PC-3 (cell line): ENCODE measurements around the gene NFKBIA. TPM values are rescaled to one million over a fixed set of nuclear protein-coding genes. Genes with fewer than 3 reads are reported as not detected.

Experiments used
- ATAC-seq: fragments of 200-7000 bp; cut with Tn5 transposase; 2 replicates; pipeline ENCODE4 v1.9.1; 2020; ENCODE audit warnings: mild to moderate bottlenecking, moderate library complexity
- BruUV-seq: library from RNA; stranded (reverse); fragments of 400-500 nt; replicated peaks from 2 replicates; lab custom pipeline; 2021; lab: Mats Ljungman, UMichigan
- CTCF ChIA-PET: fragments of 300-600 bp; sonication (Branson Sonifier 250); formaldehyde crosslinking; loops from one replicate; lab custom pipeline; 2022; ENCODE audit warnings: antibody characterized with exemption; lab: Charles Lee
- POLR2A ChIA-PET: fragments of 300-600 bp; sonication (Branson Sonifier 250); formaldehyde crosslinking; loops from one replicate; lab custom pipeline; 2022; ENCODE audit warnings: antibody characterized with exemption; ENCODE audit not compliant: unreplicated experiment; lab: Charles Lee
- DNase-seq: peaks from one replicate; pipeline ENCODE4 v3.0.0-alpha.2; 2015
- H2AFZ ChIP-seq: fragments of 300-600 bp; sonication (generic); 2 replicates; pipeline ENCODE4 v1.6.0; 2016; ENCODE audit warnings: antibody characterized with exemption, low read length
- H3F3A ChIP-seq: fragments of 300-600 bp; sonication (generic); one replicate; pipeline ENCODE4 v1.6.0; 2017; ENCODE audit warnings: antibody characterized with exemption, low read length, control low read depth, mild to moderate bottlenecking; ENCODE audit not compliant: unreplicated experiment
- H3K27ac ChIP-seq: fragments of 300-600 bp; sonication (generic); 2 replicates; pipeline ENCODE4 v1.5.1; 2016; ENCODE audit warnings: mild to moderate bottlenecking, low read length
- H3K27me3 ChIP-seq: fragments of 300-600 bp; sonication (generic); 2 replicates; pipeline ENCODE4 v1.6.1; 2016; ENCODE audit warnings: low read length, mixed read lengths
- H3K36me3 ChIP-seq: fragments of 300-600 bp; sonication (generic); 2 replicates; pipeline ENCODE4 v1.6.1; 2016; ENCODE audit warnings: low read depth, mixed run types, low read length, mixed read lengths
- H3K4me1 ChIP-seq: fragments of 300-600 bp; sonication (generic); 2 replicates; pipeline ENCODE4 v1.5.1; 2016; ENCODE audit warnings: low read length; ENCODE audit not compliant: insufficient read depth
- H3K4me2 ChIP-seq: fragments of 300-600 bp; sonication (generic); 2 replicates; pipeline ENCODE4 v1.6.0; 2016; ENCODE audit warnings: low read length
- H3K4me3 ChIP-seq: fragments of 300-600 bp; sonication (generic); 2 replicates; pipeline ENCODE4 v1.5.1; 2016; ENCODE audit warnings: mild to moderate bottlenecking, low read length, mixed read lengths
- H3K79me2 ChIP-seq: fragments of 300-600 bp; sonication (generic); 2 replicates; pipeline ENCODE4 v1.6.1; 2017; ENCODE audit warnings: low read length, mixed read lengths
- H3K9ac ChIP-seq: fragments of 300-600 bp; sonication (generic); 2 replicates; pipeline ENCODE4 v1.6.0; 2016; ENCODE audit warnings: mild to moderate bottlenecking, low read length
- H3K9me2 ChIP-seq: fragments of 300-600 bp; sonication (generic); replicated peaks from 2 replicates; pipeline ENCODE4 v1.6.1; 2016; ENCODE audit warnings: mixed run types, low read length, mixed read lengths
- H3K9me3 ChIP-seq: fragments of 300-600 bp; sonication (generic); 2 replicates; pipeline ENCODE4 v1.6.1; 2016; ENCODE audit warnings: low read length, mixed read lengths
- H4K20me1 ChIP-seq: fragments of 300-600 bp; sonication (generic); 2 replicates; pipeline ENCODE4 v1.6.1; 2016; ENCODE audit warnings: low read length, mixed read lengths
- EZH2 ChIP-seq: fragments of 300-600 bp; sonication (generic); IDR thresholded peaks from one replicate; pipeline ENCODE4 v1.6.1; 2017; ENCODE audit warnings: antibody characterized with exemption, mild to moderate bottlenecking, low read length; ENCODE audit not compliant: unreplicated experiment
- EZH2phosphoT487 ChIP-seq: fragments of 300-600 bp; sonication (generic); IDR thresholded peaks from 2 replicates; pipeline ENCODE4 v1.6.1; 2018; ENCODE audit warnings: mild to moderate bottlenecking, antibody characterized with exemption, low read length, borderline replicate concordance
- intact Hi-C: fragments of 100-400 bp; cut with micrococcal nuclease; formaldehyde crosslinking; loops from 2 replicates; pipeline ENCODE4 v1.9.0; 2023
- total RNA-seq: library from RNA; depleted of rRNA; stranded (reverse); fragments of >200 nt; gene quantifications from 2 replicates; pipeline ENCODE4 v1.2.3, GENCODE V29; 2014
- TF ChIP-seq, protein P1 (sequence below): fragments of 300-600 bp; sonication (generic); conservative IDR thresholded peaks from 2 replicates; pipeline ENCODE4 v1.5.1; 2017; ENCODE audit warnings: antibody characterized with exemption, low read depth, mild to moderate bottlenecking, low read length

Gene NFKBIA
- total RNA-seq, 1 experiment from 2014 or later: 226 TPM

DNA sequence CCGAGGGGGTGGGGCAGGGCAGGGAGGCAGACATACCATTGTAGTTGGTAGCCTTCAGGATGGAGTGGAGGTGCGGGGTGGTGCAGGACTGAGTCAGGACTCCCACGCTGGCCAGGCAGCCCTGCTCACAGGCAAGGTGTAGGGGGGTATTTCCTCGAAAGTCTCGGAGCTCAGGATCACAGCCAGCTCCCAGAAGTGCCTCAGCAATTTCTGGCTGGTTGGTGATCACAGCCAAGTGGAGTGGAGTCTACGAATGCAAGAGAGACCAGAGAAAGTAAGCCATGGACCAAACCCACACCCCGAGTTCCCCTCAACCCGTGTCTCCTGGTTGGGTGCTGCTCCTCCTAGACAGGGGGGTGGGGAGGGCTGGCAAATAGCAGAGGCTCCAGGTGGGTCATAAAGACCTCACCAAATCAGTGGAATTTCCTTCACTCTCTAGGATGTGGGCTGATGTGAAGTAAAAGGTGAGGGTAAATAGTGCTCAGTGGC, 1.4 kb downstream of the NFKBIA start:
- DNase-seq (peak; percentile 34), ATAC-seq (no peak)
- CTCF ChIA-PET: interaction anchor here (1.2 kb wide), 2 partner anchors 70 to 173 kb away, joined by 3 to 4 read pairs; no protein-coding TSS in a partner anchor
- Histone ChIP-seq H3K27ac (peak overlapping the region; percentile 88), H3K4me1 (peaks cover 34% of the 10 kb centered on the region), H3K9me3 (no peaks in the 10 kb centered on the region), H4K20me1 (peaks cover 32% of the 10 kb centered on the region), H3K36me3 (peaks cover 32% of the 10 kb centered on the region), H3F3A (peaks cover 7% of the 10 kb centered on the region), H3K9ac (peak overlapping the region; percentile 91), H3K4me3 (peak overlapping the region; percentile 83), H2AFZ (no peak overlapping the region), H3K4me2 (peak overlapping the region; percentile 90), H3K27me3 (no peaks in the 10 kb centered on the region), H3K79me2 (peaks cover 32% of the 10 kb centered on the region), H3K9me2 (no peaks in the 10 kb centered on the region)
- intact Hi-C loops: loop anchor here (2.0 kb wide), 1 partner anchor 28 kb away; no protein-coding TSS in a partner anchor
- no TSS peak for BruUV-seq
- POLR2A ChIA-PET: interaction anchor here (0.6 to 3.3 kb wide), 13 partner anchors 9 to 357 kb away, joined by 3 to 143 read pairs (median 5); partner anchors contain the start of genes FAM177A1 and PSMA6
- TF ChIP-seq, protein P1, sequence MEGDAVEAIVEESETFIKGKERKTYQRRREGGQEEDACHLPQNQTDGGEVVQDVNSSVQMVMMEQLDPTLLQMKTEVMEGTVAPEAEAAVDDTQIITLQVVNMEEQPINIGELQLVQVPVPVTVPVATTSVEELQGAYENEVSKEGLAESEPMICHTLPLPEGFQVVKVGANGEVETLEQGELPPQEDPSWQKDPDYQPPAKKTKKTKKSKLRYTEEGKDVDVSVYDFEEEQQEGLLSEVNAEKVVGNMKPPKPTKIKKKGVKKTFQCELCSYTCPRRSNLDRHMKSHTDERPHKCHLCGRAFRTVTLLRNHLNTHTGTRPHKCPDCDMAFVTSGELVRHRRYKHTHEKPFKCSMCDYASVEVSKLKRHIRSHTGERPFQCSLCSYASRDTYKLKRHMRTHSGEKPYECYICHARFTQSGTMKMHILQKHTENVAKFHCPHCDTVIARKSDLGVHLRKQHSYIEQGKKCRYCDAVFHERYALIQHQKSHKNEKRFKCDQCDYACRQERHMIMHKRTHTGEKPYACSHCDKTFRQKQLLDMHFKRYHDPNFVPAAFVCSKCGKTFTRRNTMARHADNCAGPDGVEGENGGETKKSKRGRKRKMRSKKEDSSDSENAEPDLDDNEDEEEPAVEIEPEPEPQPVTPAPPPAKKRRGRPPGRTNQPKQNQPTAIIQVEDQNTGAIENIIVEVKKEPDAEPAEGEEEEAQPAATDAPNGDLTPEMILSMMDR: no peak
- no peak for TF ChIP-seq EZH2
- TF ChIP-seq EZH2phosphoT487: no peak

DNA sequence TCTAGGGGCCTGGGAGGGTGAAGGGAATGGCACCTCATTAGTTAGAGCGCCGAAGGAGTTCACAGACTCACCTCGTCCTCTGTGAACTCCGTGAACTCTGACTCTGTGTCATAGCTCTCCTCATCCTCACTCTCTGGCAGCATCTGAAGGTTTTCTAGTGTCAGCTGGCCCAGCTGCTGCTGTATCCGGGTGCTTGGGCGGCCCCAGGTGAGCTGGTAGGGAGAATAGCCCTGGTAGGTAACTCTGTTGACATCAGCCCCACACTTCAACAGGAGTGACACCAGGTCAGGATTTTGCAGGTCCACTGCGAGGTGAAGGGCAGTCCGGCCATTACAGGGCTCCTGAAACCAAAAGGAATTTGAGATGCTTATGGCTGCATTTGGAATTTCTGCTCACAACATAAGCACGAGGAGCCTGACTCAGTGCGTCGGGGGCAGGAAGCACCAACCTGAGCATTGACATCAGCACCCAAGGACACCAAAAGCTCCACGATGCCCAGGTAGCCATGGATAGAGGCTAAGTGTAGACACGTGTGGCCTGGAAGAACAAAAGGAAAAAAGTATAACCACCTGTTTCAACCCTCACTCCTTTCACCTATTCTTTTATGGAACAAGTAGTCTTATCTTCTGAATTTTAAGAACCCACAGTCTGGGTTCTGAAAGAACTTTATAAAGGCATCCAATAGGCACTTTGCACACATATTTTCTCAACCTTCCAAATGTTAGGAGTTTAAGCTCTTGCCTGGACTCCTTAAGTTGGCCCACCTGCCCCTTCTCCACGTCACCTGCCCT, 2.0 kb downstream of the NFKBIA start:
- Histone ChIP-seq H3K79me2 (peaks cover 32% of the 10 kb centered on the region), H3K4me1 (peaks cover 36% of the 10 kb centered on the region), H3K4me3 (peak overlapping the region; percentile 83), H2AFZ (no peak overlapping the region), H3K27ac (peak overlapping the region; percentile 88), H3K9ac (peak overlapping the region; percentile 91), H3F3A (peaks cover 7% of the 10 kb centered on the region), H3K4me2 (peak overlapping the region; percentile 90), H3K9me3 (no peaks in the 10 kb centered on the region), H3K9me2 (no peaks in the 10 kb centered on the region), H3K27me3 (no peaks in the 10 kb centered on the region), H3K36me3 (peaks cover 32% of the 10 kb centered on the region), H4K20me1 (peaks cover 32% of the 10 kb centered on the region)
- ChIA-PET CTCF (no interaction called here), POLR2A (interaction anchor here (0.6 to 3.3 kb wide), 5 partner anchors 33 to 177 kb away, joined by 3 to 143 read pairs (median 4); partner anchors contain the start of gene PSMA6)
- no peak for ATAC-seq
- DNase-seq: no peak
- intact Hi-C loops: loop anchor here (2.0 kb wide), 1 partner anchor 28 kb away; no protein-coding TSS in a partner anchor
- BruUV-seq: TSS peak; percentile 48
- TF ChIP-seq, protein P1: no peak
- no peak for TF ChIP-seq EZH2phosphoT487
- TF ChIP-seq EZH2: no peak
